HFF-Myc (cell line): ENCODE measurements around the gene BRAF.
"Not testable (repeated sequence)": the region's sequence is repeated elsewhere in the genome, so short reads cannot be mapped to it uniquely, and the experiment has no call there.

Source experiments
- DNase-seq: peaks from one replicate; pipeline ENCODE4 v3.0.0-alpha.2; 2011; ENCODE audit warnings: low read depth; ENCODE audit errors: extremely low read depth
- H3K4me3 ChIP-seq: replicated peaks from 2 replicates; pipeline ENCODE4 v1.5.1; 2011; ENCODE audit warnings: low read depth, mild to moderate bottlenecking, control low read depth, low read length
- CTCF ChIP-seq: IDR thresholded peaks from 2 replicates; pipeline ENCODE4 v1.5.1; 2012; ENCODE audit warnings: mild to moderate bottlenecking, low read depth, low read length, control low read depth; ENCODE audit errors: missing control alignments

BRAF gene

DNA sequence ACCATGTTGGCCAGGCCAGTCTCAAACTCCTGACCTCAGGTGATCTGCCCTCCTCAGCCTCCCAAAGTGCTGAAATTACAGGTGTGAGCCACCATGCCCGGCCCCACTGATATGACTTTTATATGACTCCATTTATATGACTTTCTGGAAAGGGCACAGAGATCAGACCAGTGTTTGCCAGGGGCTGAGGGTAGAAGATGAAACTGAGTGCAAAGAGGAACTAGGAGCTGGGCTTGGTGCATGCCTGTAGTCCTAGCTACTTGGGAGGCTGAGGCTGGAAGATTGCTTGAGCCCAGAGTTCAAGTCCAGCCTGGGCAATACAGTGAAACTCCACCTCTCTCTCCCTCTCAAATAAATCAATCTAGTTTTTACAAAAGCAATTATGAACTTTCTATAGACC is 7.5 kb downstream of the BRAF start:
- DNase-seq: no peak
- no peak for TF ChIP-seq CTCF
- no peak overlapping the region for H3K4me3 ChIP-seq

DNA sequence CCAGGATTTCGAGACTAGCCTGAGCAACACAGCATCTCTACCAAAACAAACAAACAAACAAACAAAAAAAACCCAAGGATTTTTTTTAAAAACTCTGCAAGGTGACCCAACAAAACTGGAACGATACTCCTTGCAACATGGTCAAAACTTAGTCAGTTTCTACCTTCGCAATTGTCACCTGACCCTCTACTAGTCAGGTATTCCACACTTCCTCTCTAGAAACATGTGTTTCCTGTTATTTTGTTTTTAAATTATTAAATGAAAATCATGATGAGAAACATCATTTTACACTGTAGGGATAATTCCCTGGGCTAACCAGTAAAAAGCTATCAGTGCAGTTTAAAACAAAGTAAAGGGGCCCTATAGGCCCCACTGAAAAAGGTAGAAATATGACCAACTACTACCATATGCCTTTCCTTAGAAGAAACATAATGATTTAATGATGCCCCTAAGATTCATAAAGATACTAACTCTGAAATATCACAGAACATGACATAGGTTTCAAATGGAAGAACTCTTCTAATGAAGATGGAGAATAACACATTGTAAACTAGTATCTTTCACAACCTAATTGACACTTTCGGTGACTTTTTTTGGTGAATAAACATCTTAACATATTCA is 8.7 kb downstream of the BRAF start:
- no peak for TF ChIP-seq CTCF

GRCh38 chr7:140914083-140914482 is 10.6 kb downstream of the BRAF start:
- no peak for DNase-seq
- TF ChIP-seq CTCF: no peak
- H3K4me3 ChIP-seq: no peak overlapping the region

More for the DNA sequence above, 8.7 kb downstream of the BRAF start:
- DNase-seq: no peak
- H3K4me3 ChIP-seq: no peak overlapping the region

GRCh38 chr7:140913596-140913928 is 11.2 kb downstream of the BRAF start:
- not testable (repeated sequence) for H3K4me3 ChIP-seq, DNase-seq

DNA sequence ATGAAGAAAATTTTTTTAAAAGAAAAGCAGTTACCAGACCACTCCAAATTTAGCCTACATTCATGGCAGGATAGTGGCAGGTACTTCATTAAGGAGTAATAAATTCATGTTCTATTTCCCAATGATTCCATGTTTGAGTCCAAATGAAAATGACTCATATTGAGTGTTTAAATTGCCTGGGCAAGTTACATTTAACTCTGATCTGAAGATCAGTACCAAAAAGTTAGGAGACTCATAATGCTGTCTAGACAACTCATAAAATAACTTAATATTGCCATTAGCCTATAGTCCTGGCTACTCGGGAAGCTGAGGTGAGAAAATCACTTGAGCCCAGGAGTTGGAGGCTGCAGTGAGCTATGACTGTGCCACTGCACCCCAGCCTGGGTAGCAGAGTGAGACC is 13.0 kb downstream of the BRAF start:
- no peak for TF ChIP-seq CTCF
- no peak overlapping the region for H3K4me3 ChIP-seq
- DNase-seq: no peak

DNA sequence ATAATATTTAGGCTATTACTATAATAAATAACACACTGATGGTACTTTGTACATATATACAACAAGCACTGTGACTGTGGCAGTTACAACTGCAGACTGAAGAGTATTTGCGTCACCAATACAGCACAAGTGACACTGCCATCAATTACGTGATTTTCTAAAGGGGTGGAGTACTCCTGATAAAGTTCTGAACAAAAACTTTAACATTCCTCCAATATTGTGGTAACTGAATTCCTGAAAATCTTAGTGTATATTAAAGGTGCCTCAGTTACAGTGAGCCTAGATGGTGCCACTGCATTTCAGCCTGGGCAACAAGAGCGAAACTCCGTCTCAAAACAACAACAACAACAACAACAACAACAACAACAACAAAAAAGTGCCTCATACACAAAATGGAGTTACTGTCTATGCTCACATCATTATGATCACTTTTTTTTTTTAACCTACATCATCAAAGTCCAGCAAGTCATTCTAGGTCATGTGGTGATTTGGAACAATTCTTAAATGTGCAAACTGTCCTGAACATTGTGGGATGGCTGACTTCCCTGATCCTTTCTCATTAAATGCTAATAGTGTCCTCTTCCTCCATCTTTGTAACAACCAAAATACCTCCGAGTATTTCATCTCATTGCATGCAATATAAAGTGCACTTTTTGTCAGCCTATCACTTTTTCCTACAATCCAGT is 15.1 kb downstream of the BRAF start:
- no peak for TF ChIP-seq CTCF
- no peak overlapping the region for H3K4me3 ChIP-seq
- no peak for DNase-seq

GRCh38 chr7:140908361-140908760 is 16.4 kb downstream of the BRAF start:
- no peak overlapping the region for H3K4me3 ChIP-seq
- DNase-seq: no peak
- no peak for TF ChIP-seq CTCF
